Ramos (cell line): ENCODE data around the gene RERE.
"Not testable (repeated sequence)": the region's sequence is repeated elsewhere in the genome, so short reads cannot be mapped to it uniquely, and the experiment has no call there.

Experiments
- in situ Hi-C: fragments of 300-500 bp; cut with MboI; formaldehyde crosslinking; loops from one replicate; pipeline ENCODE4 v1.14.3; 2022; ENCODE audit warnings: low sequenced_read_pairs; ENCODE audit not compliant: unreplicated experiment

The RERE gene

DNA sequence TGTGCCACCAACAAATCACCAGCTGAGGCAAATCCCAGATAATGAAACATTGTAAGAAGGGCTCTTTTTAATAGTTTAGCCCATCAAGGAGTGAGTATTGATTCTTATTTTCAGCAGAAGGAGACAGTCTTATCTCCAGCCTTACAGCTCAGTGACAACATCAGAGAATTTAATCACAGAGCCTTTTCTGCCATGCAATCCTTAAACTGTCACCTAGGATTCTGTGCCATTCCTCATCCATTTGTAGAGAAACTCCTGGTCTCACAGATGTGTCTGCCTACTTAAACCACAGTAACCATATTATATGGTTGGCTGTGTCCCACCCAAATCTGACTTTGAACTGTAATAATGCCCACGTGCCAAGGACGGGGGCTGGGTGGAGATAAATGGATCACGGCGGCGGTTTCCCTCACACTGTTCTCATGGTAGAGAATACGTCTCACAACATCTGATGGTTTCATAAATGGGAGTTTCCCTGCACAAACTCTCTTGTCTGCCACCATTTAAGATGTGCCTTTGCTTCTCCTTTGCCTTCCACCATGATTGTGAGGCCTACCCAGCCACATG is 217.7 kb downstream of the RERE start:
- in situ Hi-C loops = no loop called here

DNA sequence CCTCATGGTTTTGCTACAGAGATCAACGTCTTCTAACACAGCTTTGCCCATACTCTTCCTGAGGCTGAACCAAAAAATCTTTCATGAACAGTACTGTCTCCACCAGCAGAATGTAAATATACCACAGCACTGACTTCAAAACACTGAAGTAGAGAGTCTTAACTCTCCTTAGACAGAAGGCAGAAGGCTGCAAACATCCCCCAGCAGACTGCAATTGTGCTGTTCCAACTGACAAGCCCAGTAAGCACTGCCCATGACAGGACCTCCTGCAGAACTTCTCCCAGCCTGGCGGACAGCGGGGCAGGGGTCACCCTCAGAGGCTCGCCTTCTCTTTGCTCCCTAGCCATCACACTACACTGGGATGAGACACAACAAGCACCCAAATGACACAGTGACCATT is 218.7 kb downstream of the RERE start:
- in situ Hi-C loops = no loop called here

DNA sequence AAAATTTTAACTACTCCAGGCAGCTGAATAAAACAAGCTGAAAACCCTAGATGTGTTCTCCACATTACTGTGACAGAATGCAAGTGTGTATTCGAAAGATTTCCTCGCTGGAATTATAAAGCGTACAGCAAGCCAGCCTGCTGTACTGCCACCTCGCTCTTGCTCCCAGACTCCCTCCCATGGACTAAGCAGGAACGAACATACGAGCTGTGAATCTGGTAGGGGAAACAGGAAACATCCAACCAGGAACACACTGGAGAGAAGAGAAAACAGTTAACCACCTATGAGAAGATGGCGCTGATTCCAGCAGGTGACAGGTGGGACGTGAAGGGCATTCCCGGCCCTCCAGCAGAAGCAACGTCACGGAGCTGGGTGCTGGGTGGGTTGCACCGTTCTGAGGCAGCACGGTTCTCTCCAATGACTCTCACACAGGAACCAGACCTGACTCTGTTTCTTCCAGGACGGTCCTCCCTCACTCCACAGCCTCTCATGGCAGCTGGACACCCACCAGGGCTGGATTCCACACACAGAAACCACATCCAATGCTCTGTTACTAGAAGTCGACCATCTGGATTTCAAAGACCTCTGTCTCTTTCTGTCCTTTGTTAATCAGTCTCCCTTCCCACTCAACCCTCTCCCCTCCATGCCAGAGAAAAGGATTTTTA is 219.2 kb downstream of the RERE start:
- in situ Hi-C loops = no loop called here

DNA sequence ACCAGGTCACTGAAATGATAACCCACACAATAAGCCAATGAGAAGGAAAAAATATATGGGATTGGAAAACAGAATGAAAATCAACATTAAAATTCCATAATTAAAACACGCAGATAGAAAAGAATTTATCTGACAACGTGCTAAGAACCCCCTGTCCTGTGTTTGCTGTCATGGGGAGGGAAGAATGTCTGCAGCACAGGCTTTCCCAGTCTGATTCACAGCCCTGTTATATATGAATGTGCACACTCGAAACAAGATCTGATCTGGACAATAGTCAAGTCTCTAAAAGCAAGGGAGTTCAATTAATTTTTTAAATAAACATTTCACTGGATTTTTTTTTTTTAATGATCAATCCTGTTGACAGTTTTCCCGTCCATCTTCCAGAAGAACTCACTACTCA is 220.0 kb downstream of the RERE start:
- in situ Hi-C loops = no loop called here

DNA sequence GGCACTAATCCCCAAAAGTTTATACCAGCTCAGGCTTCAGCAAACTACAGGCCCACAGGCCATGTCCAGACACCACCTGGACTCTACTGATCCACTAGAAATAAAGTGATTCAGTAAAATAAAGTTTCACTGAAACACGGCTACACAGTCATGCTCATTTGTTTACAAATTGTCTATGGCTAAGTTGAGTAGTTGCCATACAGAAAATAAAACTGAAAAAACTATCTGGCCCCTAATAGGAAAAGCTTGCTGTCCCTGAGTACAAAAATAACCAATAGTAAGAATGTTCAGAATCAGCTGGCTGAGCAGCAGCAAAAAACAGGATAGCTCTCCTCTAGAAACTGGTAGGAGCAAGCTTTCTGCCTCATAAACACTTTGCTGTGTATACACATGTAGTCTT is 221.5 kb downstream of the RERE start:
- in situ Hi-C loops = no loop called here

DNA sequence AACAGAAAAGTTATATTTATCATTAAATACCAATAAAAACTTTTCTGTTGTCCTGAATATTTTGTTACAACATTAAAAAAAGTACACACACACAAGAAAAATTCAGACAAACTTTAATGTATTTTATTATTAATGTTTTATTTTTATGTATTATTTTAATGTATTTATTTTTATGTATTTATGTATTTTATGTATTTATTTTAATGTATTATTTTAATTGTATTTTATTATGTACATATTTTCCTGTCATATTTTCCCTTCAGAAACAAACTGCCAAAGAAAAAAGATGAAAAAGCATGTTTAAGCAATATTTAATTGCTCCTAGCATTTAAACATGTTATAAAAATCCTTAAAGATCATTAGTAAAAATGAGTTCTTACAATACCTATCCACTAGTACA is 222.1 kb downstream of the RERE start:
- in situ Hi-C loops = no loop called here

DNA sequence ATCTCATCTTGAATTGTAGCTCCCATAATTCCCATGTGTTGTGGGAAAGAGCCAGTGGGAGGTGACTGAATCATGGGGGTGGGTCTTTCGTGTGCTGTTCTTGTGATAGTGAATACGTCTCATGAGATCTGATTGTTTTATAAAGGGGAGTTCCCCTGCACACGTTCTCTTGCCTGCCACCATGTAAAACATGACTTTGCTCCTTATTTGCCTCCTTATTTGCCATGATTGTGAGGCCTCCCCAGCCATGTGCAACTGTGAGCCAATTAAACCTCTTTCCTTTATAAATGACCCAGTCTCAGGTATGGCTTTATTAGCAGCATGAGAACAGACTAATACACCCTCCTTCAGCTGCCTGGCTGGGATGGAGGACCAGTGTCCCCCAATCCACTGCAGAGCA is 224.1 kb downstream of the RERE start:
- in situ Hi-C loops = not testable (repeated sequence)

DNA sequence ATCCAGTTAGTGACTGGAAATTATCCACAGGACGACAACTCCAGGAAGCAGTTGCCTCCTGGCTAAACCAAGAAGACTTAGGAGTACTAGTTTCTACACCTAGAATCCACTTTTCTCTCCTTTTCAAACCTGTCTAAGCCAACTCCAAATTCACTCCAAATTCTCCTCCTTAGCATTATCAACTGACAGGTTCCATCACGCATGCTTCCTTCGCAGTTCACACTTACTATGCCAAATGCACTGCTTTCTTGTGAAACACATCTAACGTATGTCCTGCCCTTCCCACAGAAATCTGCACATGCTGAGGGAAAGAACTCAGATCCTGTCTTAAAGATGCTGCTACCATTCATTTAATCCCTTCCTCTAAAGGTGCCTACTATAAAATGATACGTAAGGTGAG is 225.9 kb downstream of the RERE start:
- in situ Hi-C loops = no loop called here

DNA sequence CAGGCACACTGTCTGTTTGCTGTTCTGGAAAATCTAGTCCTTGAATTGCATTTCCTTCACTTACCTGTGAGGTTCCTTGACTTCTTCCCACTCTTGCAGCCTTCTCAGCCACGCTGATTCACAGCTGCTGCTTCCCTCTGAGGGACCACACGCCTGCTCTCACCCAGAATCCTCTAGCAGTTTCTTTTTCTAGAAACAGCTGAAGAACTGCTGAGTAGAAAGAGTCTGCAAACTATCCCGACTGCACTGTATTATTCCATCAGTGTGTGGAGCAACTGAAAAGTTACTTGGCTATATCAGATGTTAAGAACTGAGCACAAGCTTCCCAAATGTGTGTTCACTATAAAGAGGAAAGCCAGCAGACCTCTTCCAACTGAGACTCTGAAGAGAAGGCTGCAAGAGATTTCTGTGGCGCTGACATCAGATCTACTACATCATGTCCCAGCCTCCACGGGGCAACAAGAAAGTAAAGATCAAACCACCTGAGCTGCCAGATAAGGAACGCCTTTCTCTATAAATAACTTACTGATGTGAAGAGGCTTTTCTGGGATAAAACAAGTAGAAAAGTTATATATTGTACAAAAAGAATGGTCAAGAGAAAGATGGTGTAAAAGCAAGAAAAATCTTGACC is 226.6 kb downstream of the RERE start:
- in situ Hi-C loops = no loop called here

DNA sequence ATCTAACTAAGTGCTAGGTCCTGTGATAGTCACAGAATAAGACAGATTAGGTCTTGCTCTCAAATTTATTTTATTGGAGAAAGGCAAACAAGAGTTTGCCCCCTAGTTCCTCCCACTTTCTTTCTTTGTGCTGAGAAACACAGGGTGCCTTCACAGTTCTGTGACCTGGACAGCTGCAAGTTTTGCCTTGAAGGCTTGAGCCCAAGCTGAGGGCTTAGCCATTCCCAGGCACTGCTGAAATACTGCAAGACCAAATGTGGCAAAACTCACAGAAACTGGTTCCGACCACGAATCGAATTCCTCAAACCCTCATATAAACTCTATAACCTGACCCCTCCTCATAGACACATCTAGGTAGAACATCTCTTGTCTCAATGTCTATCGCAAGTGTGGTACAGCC is 227.9 kb downstream of the RERE start:
- in situ Hi-C loops = no loop called here

DNA sequence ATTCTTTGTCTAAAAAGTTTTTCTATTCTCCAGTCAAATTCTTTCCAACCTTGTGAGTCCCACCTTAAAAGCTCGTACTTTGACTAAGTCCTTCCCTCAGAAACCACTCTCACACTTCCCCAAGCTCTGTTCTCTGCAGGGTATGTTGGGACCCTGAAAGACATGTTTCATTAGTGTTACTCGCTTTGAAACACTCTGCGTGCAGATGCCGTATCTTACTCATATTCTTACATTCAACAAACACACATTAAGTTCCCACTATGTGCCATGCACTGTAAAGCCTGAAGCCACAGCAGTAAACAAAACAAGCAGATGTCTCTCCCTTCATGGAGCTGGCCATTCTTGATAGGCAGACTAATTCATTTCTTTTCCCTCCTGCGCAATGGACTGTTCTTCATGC is 229.7 kb downstream of the RERE start:
- in situ Hi-C loops = no loop called here

DNA sequence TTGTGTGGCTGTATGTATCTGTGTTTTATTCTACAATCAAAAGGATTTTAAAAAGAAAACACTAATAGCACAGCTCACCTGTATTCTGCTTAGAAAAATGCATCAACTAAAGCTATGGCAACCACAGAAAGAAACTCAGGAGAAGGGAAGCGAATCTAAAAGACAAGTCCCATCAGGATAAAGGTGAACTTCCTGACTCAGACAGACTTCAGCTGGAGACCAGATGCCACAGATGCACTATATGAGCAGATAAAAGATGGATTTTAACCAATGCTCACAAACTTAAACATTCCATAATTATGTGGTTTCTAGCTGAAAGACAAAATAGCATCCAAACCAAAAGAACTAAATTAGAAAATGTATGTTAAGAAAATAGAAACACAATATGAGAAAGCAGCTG is 231.0 kb downstream of the RERE start:
- in situ Hi-C loops = no loop called here

DNA sequence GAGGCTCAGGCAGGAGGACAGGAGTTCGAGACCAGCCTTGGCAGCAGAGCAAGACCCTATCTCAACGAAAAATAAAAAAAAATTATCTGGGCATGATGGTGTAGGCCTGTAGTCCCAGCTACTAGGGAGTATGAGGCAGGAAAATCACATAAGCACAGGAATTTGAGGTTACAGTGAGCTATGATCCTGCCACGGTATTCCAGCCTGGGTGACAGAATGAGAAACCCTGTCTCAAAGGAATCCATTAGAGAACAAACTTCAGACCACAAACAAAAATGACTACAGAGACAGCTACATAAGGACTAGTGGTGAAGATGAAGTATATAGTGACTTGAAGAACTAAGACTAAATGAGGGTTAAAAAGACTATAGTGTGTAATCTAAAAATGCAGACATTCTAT is 233.1 kb downstream of the RERE start:
- in situ Hi-C loops = no loop called here

DNA sequence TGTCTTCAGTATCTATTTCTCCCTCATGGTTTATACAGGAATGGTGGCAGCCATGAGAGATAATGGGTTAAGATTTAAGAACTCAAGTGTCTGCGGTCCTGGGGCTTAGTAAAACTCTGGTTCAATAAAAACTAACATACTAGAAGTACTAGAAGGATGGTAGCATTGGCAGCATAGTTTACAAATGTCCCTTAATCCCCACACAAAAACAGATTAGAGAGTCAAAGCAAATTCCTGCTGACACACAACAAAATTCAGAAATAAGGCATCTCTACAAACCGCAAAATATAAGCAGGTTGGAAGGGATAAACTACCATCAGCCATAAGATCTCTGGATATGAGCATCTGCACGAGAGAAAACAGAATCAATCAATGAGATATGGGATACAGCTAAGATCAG is 234.4 kb downstream of the RERE start:
- in situ Hi-C loops = no loop called here

DNA sequence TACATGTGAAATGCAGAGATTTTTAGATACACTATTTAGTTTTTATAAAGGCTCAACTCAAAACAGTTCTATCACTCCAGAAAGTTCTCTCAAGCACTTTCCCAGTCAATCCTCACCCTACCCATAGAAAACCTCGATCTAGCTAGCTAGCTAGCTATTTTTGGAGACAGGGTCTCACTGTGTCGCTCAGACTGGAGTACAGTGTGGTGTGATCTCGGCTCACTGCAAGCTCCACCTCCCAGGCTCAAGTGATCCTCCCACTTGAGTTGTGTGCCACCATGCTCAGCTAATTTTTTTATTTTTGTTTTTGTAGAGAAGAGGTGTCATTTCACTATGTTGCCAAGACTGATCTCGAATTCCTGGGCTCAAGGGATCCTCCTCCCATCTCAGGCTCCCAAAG is 236.9 kb downstream of the RERE start:
- in situ Hi-C loops = no loop called here

DNA sequence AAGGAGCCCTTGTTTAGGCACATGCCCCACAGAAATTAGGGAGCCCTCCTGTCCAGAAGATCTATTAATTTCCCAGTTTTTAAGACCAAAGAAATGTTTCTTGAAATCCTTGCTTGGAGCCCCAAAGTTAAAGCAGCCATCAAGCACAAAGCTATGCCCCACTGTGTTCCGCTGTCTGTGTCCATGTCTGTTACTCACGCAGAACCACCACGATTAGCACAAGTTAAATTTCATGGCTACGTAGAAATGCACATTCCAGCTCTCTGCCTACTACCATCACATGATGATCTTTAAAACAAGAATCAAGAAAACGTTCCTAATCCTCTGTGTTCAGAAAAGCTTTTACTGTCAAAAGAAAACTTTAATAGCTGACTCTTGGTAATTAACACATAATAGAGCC is 238.5 kb downstream of the RERE start:
- in situ Hi-C loops = no loop called here

DNA sequence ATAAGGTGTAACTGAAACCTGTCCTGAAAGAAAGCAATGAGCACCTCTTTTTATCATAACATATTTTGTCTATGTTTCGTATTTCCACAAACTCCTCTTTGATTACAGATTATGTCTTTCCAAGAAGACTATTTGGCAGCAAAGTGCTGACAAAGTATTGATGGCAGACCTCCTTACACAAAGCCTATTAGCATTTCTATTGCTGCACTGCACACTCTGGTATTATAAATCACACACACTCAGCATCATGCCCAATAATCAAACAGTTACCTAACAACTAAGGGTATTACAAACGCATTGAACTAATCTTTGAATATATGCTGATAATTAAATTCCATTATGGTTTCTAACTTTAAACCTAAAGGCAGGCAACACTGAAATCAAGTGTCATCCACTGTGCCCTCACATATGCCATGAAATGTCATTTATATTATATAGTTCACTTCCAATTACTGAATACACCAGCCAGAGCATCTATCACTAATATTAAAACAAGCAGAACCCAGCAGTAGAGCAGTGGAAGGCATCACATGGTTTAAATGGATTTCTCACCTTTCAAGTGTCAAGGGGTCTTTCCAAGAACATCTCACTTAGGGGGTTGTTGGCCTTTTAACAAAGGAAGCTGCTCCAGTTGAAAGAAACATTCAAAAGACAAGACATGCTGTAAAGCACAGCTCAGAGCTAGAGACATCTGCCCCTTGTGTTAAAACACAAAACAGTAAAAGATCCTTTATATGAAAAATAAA is 239.1 kb downstream of the RERE start:
- in situ Hi-C loops = no loop called here

DNA sequence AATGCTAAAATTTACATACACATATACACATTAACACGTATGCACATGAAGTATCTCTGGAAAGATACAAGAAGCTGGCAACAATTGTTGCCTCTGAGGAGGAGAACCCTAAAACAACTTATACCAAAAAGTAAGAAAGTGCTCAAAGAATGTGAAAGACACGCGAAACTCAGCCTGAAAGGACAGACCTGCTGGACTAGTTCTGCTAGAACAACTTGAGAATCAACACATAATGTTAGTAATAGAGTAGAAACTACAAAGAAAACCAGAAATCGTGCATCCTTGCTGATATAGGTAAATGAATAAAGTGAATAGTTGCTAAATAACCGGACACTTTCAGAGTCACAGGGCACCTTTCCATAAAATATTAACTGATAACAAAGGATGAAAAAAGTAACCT is 242.5 kb downstream of the RERE start:
- in situ Hi-C loops = loop anchor here (25.0 kb wide), 1 partner anchor 563 kb away; no protein-coding TSS in a partner anchor

DNA sequence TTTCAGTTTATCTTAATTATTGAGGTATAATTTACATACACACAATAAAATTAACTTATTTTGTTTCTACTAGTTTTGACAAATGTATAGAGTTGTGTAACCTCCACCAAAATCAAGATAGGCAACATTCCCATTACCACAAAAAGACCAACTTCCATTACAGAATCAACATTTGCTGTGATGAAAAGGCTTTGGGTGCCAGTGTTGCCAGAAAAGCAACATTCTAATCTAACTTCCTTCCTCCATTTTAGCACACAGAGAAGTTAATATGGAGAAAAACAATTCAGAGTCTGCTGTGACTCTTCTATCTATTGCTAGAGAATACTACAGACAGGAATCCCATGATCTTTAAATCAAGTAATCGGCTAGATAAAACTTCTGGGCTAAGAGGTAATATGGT is 245.3 kb downstream of the RERE start:
- in situ Hi-C loops = loop anchor here (25.0 kb wide), 1 partner anchor 560 kb away; no protein-coding TSS in a partner anchor

DNA sequence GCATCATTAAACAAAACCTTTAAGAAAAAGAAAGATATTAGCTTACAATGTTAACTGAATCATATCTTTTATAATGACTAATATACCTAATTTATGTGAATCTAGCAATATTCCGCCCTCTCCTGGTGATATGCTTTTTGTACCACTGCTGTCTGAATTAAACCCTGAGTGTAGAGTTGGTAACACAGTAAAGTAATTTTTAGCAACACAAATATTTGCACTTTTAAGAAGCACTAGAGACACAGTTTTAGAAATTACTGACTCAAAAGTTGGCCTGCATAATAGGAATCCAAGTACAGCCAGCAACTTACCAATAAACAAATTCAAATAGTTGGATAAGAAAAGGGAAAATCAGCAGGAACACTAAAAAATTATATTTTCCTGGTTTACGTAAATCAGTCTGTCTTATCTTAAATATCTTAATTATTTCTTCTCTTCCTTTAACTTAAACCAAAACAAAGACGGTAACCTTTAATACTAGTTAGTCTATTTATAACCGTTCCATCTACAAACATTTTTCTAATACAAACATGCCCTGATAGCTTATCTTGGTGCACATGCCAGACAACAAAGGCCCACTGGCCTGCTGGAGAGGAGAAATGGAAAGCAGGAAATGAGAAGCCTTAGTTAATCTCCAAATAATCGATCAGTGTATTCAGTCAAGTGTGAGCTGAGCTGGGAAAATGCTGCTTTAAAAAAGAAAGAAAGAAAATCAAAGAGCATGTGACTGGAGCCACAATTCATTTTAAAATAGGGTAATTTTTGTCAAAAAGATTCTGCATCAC is 246.0 kb downstream of the RERE start:
- in situ Hi-C loops = loop anchor here (25.0 kb wide), 1 partner anchor 559 kb away; no protein-coding TSS in a partner anchor
